PC-9 (cell line): Measurements from ENCODE around the gene KCNG4.

ENCODE experiments used
- EZH2 ChIP-seq: fragments of 200-600 bp; sonication (generic); IDR thresholded peaks from 2 replicates; pipeline ENCODE4 v1.8.0; 2017; ENCODE audit warnings: antibody characterized with exemption, low read depth
- TF ChIP-seq, protein P1 (sequence below): fragments of 200-600 bp; sonication (generic); conservative IDR thresholded peaks from 2 replicates; pipeline ENCODE4 v1.6.1; 2017; ENCODE audit warnings: mixed run types, antibody characterized with exemption, mild to moderate bottlenecking, moderate library complexity

DNA sequence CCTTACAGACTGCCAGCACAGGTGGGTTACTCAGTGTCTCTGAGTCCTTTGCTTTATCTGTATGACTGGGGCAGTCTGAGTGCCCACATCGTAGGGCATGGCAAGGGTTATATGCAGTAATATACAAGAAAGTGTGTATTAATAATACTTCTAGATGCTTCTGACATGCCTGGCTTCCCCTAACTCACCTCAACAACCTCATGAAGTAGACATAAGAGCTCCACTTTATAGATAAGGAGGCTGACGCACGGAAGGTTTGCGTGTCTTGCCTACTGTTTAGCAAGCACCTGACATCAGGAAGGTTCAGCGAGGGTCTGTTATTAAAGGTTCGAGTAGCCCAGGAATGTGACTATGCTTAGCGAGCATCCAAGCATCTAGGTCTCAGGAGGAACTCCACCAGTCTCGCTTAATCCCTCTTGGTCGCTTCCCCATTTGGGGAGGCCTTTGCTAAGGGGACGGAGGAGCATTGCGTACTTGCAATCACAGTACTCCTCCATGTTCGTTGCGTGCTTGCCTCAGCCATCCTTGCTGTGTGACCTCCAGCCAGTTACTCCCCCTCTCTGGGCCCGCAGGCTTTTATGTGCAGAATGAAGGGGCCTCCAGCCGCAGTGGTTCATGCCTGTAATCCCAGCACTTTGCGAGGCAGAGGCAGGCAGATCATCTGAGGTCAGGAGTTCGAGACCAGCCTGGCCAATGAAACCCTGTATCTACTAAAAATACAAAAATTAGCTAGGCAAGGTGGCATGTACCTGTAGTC, 1.6 kb downstream of the KCNG4 start:
- TF ChIP-seq, protein P1, sequence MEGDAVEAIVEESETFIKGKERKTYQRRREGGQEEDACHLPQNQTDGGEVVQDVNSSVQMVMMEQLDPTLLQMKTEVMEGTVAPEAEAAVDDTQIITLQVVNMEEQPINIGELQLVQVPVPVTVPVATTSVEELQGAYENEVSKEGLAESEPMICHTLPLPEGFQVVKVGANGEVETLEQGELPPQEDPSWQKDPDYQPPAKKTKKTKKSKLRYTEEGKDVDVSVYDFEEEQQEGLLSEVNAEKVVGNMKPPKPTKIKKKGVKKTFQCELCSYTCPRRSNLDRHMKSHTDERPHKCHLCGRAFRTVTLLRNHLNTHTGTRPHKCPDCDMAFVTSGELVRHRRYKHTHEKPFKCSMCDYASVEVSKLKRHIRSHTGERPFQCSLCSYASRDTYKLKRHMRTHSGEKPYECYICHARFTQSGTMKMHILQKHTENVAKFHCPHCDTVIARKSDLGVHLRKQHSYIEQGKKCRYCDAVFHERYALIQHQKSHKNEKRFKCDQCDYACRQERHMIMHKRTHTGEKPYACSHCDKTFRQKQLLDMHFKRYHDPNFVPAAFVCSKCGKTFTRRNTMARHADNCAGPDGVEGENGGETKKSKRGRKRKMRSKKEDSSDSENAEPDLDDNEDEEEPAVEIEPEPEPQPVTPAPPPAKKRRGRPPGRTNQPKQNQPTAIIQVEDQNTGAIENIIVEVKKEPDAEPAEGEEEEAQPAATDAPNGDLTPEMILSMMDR, result no peak
- no peak for TF ChIP-seq EZH2
